IPS-15b (cell line): Measurements from ENCODE around the gene CEACAM20.

ENCODE experiments used
- H3K27me3 ChIP-seq: one replicate; pipeline ENCODE4 v1.6.1; 2013; ENCODE audit warnings: low read length; ENCODE audit not compliant: control insufficient read depth, insufficient read depth
- H3K36me3 ChIP-seq: one replicate; pipeline ENCODE4 v1.6.1; 2013; ENCODE audit warnings: low read length; ENCODE audit not compliant: control insufficient read depth, insufficient read depth
- H3K4me1 ChIP-seq: one replicate; pipeline ENCODE4 v1.6.1; 2013; ENCODE audit warnings: mild to moderate bottlenecking, low read length; ENCODE audit not compliant: control insufficient read depth, insufficient read depth
- H3K4me3 ChIP-seq: one replicate; pipeline ENCODE4 v1.5.1; 2013; ENCODE audit warnings: low read depth, low read length
- H3K9ac ChIP-seq: one replicate; pipeline ENCODE4 v1.6.1; 2013; ENCODE audit warnings: low read depth, mild to moderate bottlenecking, low read length
- H3K9me3 ChIP-seq: one replicate; pipeline ENCODE4 v1.6.1; 2013; ENCODE audit warnings: mild to moderate bottlenecking, low read length; ENCODE audit not compliant: control insufficient read depth, insufficient read depth

Gene CEACAM20

GRCh38 chr19:44529536-44529935 lies at the start of gene CEACAM20:
Gene CEACAM20 (minus strand): TSS chr19:44529675. CDS start chr19:44529509, 166 bp downstream.
- no peaks in the 10 kb centered on the region for H3K36me3 ChIP-seq
- H3K9me3 ChIP-seq = no peaks in the 10 kb centered on the region
- H3K4me1 ChIP-seq = no peaks in the 10 kb centered on the region
- H3K4me3 ChIP-seq = no peak within 1 kb of the TSS
- H3K27me3 ChIP-seq = no peaks in the 10 kb centered on the region
- no peak within 1 kb of the TSS for H3K9ac ChIP-seq

- no peaks in the 10 kb centered on the region for H3K36me3 ChIP-seq
- H3K4me3 ChIP-seq = no peak overlapping the region
- no peak overlapping the region for H3K9ac ChIP-seq
- peaks cover 2% of the 10 kb centered on the region for H3K27me3 ChIP-seq
- H3K9me3 ChIP-seq = no peaks in the 10 kb centered on the region
- no peaks in the 10 kb centered on the region for H3K4me1 ChIP-seq
Measured at GRCh38 chr19:44577566-44577874, 48.0 kb upstream of the CEACAM20 start.

- no peaks in the 10 kb centered on the region for H3K9me3 ChIP-seq
- no peaks in the 10 kb centered on the region for H3K4me1 ChIP-seq
- no peak overlapping the region for H3K9ac ChIP-seq
- peaks cover 2% of the 10 kb centered on the region for H3K27me3 ChIP-seq
- H3K4me3 ChIP-seq = no peak overlapping the region
- H3K36me3 ChIP-seq = no peaks in the 10 kb centered on the region
Measured at GRCh38 chr19:44576843-44577565, 47.5 kb upstream of the CEACAM20 start.

- H3K36me3 ChIP-seq = no peaks in the 10 kb centered on the region
- H3K9me3 ChIP-seq = no peaks in the 10 kb centered on the region
- no peaks in the 10 kb centered on the region for H3K4me1 ChIP-seq
- H3K27me3 ChIP-seq = no peaks in the 10 kb centered on the region
- H3K4me3 ChIP-seq = no peak overlapping the region
- H3K9ac ChIP-seq = no peak overlapping the region
Measured at GRCh38 chr19:44575116-44575700, 45.7 kb upstream of the CEACAM20 start.

GRCh38 chr19:44574186-44574950 lies 44.9 kb upstream of the CEACAM20 start:
- Histone ChIP-seq H3K36me3 (no peaks in the 10 kb centered on the region), H3K4me3 (no peak overlapping the region), H3K9ac (no peak overlapping the region), H3K27me3 (no peaks in the 10 kb centered on the region), H3K4me1 (no peaks in the 10 kb centered on the region), H3K9me3 (no peaks in the 10 kb centered on the region)

- H3K4me3 ChIP-seq = no peak overlapping the region
- H3K4me1 ChIP-seq = no peaks in the 10 kb centered on the region
- no peaks in the 10 kb centered on the region for H3K9me3 ChIP-seq
- H3K36me3 ChIP-seq = no peaks in the 10 kb centered on the region
- H3K27me3 ChIP-seq = no peaks in the 10 kb centered on the region
- no peak overlapping the region for H3K9ac ChIP-seq
Measured at GRCh38 chr19:44573627-44574026, 44.2 kb upstream of the CEACAM20 start.

- no peaks in the 10 kb centered on the region for H3K9me3 ChIP-seq
- H3K9ac ChIP-seq = no peak overlapping the region
- H3K4me3 ChIP-seq = no peak overlapping the region
- no peaks in the 10 kb centered on the region for H3K36me3 ChIP-seq
- no peaks in the 10 kb centered on the region for H3K27me3 ChIP-seq
- H3K4me1 ChIP-seq = no peaks in the 10 kb centered on the region
Measured at GRCh38 chr19:44573183-44573582, 43.7 kb upstream of the CEACAM20 start.

GRCh38 chr19:44572581-44572900 lies 43.1 kb upstream of the CEACAM20 start:
- no peaks in the 10 kb centered on the region for H3K27me3 ChIP-seq
- no peaks in the 10 kb centered on the region for H3K9me3 ChIP-seq
- no peaks in the 10 kb centered on the region for H3K36me3 ChIP-seq

GRCh38 chr19:44571830-44572580 lies 42.5 kb upstream of the CEACAM20 start:
- Histone ChIP-seq H3K27me3 (no peaks in the 10 kb centered on the region), H3K9ac (no peak overlapping the region), H3K9me3 (no peaks in the 10 kb centered on the region), H3K36me3 (no peaks in the 10 kb centered on the region), H3K4me1 (no peaks in the 10 kb centered on the region), H3K4me3 (no peak overlapping the region)

More at GRCh38 chr19:44572581-44572900, 43.1 kb upstream of the CEACAM20 start:
- Histone ChIP-seq H3K4me3 (no peak overlapping the region), H3K9ac (no peak overlapping the region), H3K4me1 (no peaks in the 10 kb centered on the region)

GRCh38 chr19:44570984-44571684 lies 41.7 kb upstream of the CEACAM20 start:
- Histone ChIP-seq H3K9ac (no peak overlapping the region), H3K36me3 (no peaks in the 10 kb centered on the region), H3K4me3 (no peak overlapping the region), H3K27me3 (no peaks in the 10 kb centered on the region), H3K9me3 (no peaks in the 10 kb centered on the region), H3K4me1 (no peaks in the 10 kb centered on the region)

- H3K4me3 ChIP-seq = no peak overlapping the region
- no peaks in the 10 kb centered on the region for H3K36me3 ChIP-seq
- H3K9ac ChIP-seq = no peak overlapping the region
- H3K4me1 ChIP-seq = no peaks in the 10 kb centered on the region
- H3K27me3 ChIP-seq = no peaks in the 10 kb centered on the region
- no peaks in the 10 kb centered on the region for H3K9me3 ChIP-seq
Measured at GRCh38 chr19:44570603-44570983, 41.1 kb upstream of the CEACAM20 start.
